GM21619 (cell line): Measurements from ENCODE around the gene TMEM131.

ENCODE experiments used
- ATAC-seq: cut with Tn5 transposase; IDR thresholded peaks from one replicate; pipeline ENCODE4 v1.9.1; 2021; ENCODE audit not compliant: unreplicated experiment

TMEM131 gene

GRCh38 chr2:97766567-97766966 lies 229.2 kb downstream of the TMEM131 start:
- ATAC-seq: no peak

- ATAC-seq: no peak
Measured at GRCh38 chr2:97765933-97766332, 229.8 kb downstream of the TMEM131 start.

- ATAC-seq: no peak
Measured at GRCh38 chr2:97764559-97765263, 231.0 kb downstream of the TMEM131 start.

- no peak for ATAC-seq
Measured at GRCh38 chr2:97763176-97763845, 232.4 kb downstream of the TMEM131 start.

- ATAC-seq: no peak
Measured at GRCh38 chr2:97761192-97761591, 234.6 kb downstream of the TMEM131 start.

- ATAC-seq: no peak
Measured at GRCh38 chr2:97760480-97761049, 235.2 kb downstream of the TMEM131 start.

- ATAC-seq: no peak
Measured at GRCh38 chr2:97759727-97760407, 235.9 kb downstream of the TMEM131 start.

- no peak for ATAC-seq
Measured at GRCh38 chr2:97758131-97758705, 237.5 kb downstream of the TMEM131 start.

- no peak for ATAC-seq
Measured at GRCh38 chr2:97757062-97757461, 238.7 kb downstream of the TMEM131 start.

GRCh38 chr2:97755491-97755890 lies 240.3 kb downstream of the TMEM131 start:
- no peak for ATAC-seq

GRCh38 chr2:97754690-97755346 lies 240.9 kb downstream of the TMEM131 start:
- ATAC-seq: no peak

- no peak for ATAC-seq
Measured at GRCh38 chr2:97752342-97753334, 243.1 kb downstream of the TMEM131 start.

- no peak for ATAC-seq
Measured at GRCh38 chr2:97751752-97752151, 244.0 kb downstream of the TMEM131 start.

- no peak for ATAC-seq
Measured at GRCh38 chr2:97750017-97750416, 245.7 kb downstream of the TMEM131 start.

GRCh38 chr2:97749581-97749980 lies 246.2 kb downstream of the TMEM131 start:
- no peak for ATAC-seq

GRCh38 chr2:97747716-97748115 lies 248.0 kb downstream of the TMEM131 start:
- no peak for ATAC-seq

- ATAC-seq: no peak
Measured at GRCh38 chr2:97747285-97747684, 248.5 kb downstream of the TMEM131 start.

GRCh38 chr2:97745474-97746174 lies 250.1 kb downstream of the TMEM131 start:
- ATAC-seq: no peak

- ATAC-seq: no peak
Measured at GRCh38 chr2:97743913-97744312, 251.8 kb downstream of the TMEM131 start.
